ENCODE data around the gene ZFYVE28. TPM values are rescaled to one million over a fixed set of nuclear protein-coding genes. Genes with fewer than 3 reads are reported as not detected.

The ZFYVE28 gene
- total RNA-seq, 1 donor from 2014 or later: 5.1 TPM

GRCh38 chr4:2361366-2362265 lies 56.8 kb downstream of the ZFYVE28 start:
- Mint-ChIP-seq H3K9me3 (no peaks in the 10 kb centered on the region), H3K4me3 (no peak overlapping the region), H3K4me1 (ENCODE audit: low read depth) (no peaks in the 10 kb centered on the region), H3K27ac (no peak overlapping the region), H3K36me3 (ENCODE audit: low read depth) (no peaks in the 10 kb centered on the region), H3K27me3 (ENCODE audit: insufficient read depth) (no peaks in the 10 kb centered on the region)
- intact Hi-C loops (cut with micrococcal nuclease): no loop called here
- no peak for DNase-seq (ENCODE audit: low spot score)

GRCh38 chr4:2360396-2360730 lies 58.1 kb downstream of the ZFYVE28 start:
- Mint-ChIP-seq H3K27me3 (ENCODE audit: insufficient read depth) (no peaks in the 10 kb centered on the region), H3K4me1 (ENCODE audit: low read depth) (no peaks in the 10 kb centered on the region), H3K36me3 (ENCODE audit: low read depth) (no peaks in the 10 kb centered on the region), H3K27ac (no peak overlapping the region), H3K4me3 (no peak overlapping the region), H3K9me3 (no peaks in the 10 kb centered on the region)
- intact Hi-C loops (cut with micrococcal nuclease): no loop called here
- no peak for DNase-seq (ENCODE audit: low spot score)

- H3K9me3 Mint-ChIP-seq: no peaks in the 10 kb centered on the region
- H3K36me3 Mint-ChIP-seq (ENCODE audit: low read depth): no peaks in the 10 kb centered on the region
- H3K4me3 Mint-ChIP-seq: no peak overlapping the region
- H3K27me3 Mint-ChIP-seq (ENCODE audit: insufficient read depth): no peaks in the 10 kb centered on the region
- no peaks in the 10 kb centered on the region for H3K4me1 Mint-ChIP-seq (ENCODE audit: low read depth)
- H3K27ac Mint-ChIP-seq: no peak overlapping the region
- no peak for DNase-seq (ENCODE audit: low spot score)
- intact Hi-C loops (cut with micrococcal nuclease): no loop called here
Measured at GRCh38 chr4:2359591-2360395, 58.7 kb downstream of the ZFYVE28 start.

- no peak for DNase-seq (ENCODE audit: low spot score)
- Mint-ChIP-seq H3K27me3 (ENCODE audit: insufficient read depth) (no peaks in the 10 kb centered on the region), H3K4me3 (no peak overlapping the region), H3K27ac (no peak overlapping the region), H3K4me1 (ENCODE audit: low read depth) (no peaks in the 10 kb centered on the region), H3K9me3 (no peaks in the 10 kb centered on the region), H3K36me3 (ENCODE audit: low read depth) (no peaks in the 10 kb centered on the region)
- intact Hi-C loops (cut with micrococcal nuclease): no loop called here
Measured at GRCh38 chr4:2357821-2358745, 60.4 kb downstream of the ZFYVE28 start.

- H3K27ac Mint-ChIP-seq: no peak overlapping the region
- DNase-seq (ENCODE audit: low spot score): no peak
- no peaks in the 10 kb centered on the region for H3K9me3 Mint-ChIP-seq
- no peaks in the 10 kb centered on the region for H3K27me3 Mint-ChIP-seq (ENCODE audit: insufficient read depth)
- H3K36me3 Mint-ChIP-seq (ENCODE audit: low read depth): no peaks in the 10 kb centered on the region
- intact Hi-C loops (cut with micrococcal nuclease): no loop called here
- no peak overlapping the region for H3K4me3 Mint-ChIP-seq
- no peaks in the 10 kb centered on the region for H3K4me1 Mint-ChIP-seq (ENCODE audit: low read depth)
Measured at GRCh38 chr4:2356123-2357069, 62.0 kb downstream of the ZFYVE28 start.

GRCh38 chr4:2354760-2355159 lies 63.7 kb downstream of the ZFYVE28 start:
- intact Hi-C loops (cut with micrococcal nuclease): loop anchor here (1.0 kb wide), 1 partner anchor 134 kb away; no protein-coding TSS in a partner anchor
- Mint-ChIP-seq H3K27me3 (ENCODE audit: insufficient read depth) (no peaks in the 10 kb centered on the region), H3K9me3 (no peaks in the 10 kb centered on the region), H3K4me1 (ENCODE audit: low read depth) (no peaks in the 10 kb centered on the region), H3K4me3 (no peak overlapping the region), H3K36me3 (ENCODE audit: low read depth) (no peaks in the 10 kb centered on the region), H3K27ac (no peak overlapping the region)
- DNase-seq (ENCODE audit: low spot score): no peak

GRCh38 chr4:2354118-2354517 lies 64.3 kb downstream of the ZFYVE28 start:
- H3K9me3 Mint-ChIP-seq: no peaks in the 10 kb centered on the region
- no peaks in the 10 kb centered on the region for H3K36me3 Mint-ChIP-seq (ENCODE audit: low read depth)
- no peak for DNase-seq (ENCODE audit: low spot score)
- intact Hi-C loops (cut with micrococcal nuclease): loop anchor here (1.0 kb wide), 1 partner anchor 134 kb away; no protein-coding TSS in a partner anchor
- H3K27me3 Mint-ChIP-seq (ENCODE audit: insufficient read depth): no peaks in the 10 kb centered on the region
- H3K27ac Mint-ChIP-seq: no peak overlapping the region
- no peaks in the 10 kb centered on the region for H3K4me1 Mint-ChIP-seq (ENCODE audit: low read depth)
- no peak overlapping the region for H3K4me3 Mint-ChIP-seq

- intact Hi-C loops (cut with micrococcal nuclease): loop anchor here (1.0 kb wide), 1 partner anchor 133 kb away; no protein-coding TSS in a partner anchor
Measured at GRCh38 chr4:2353222-2354107, 65.0 kb downstream of the ZFYVE28 start.

GRCh38 chr4:2352729-2353221 lies 65.7 kb downstream of the ZFYVE28 start:
- intact Hi-C loops (cut with micrococcal nuclease): no loop called here
- no peaks in the 10 kb centered on the region for H3K4me1 Mint-ChIP-seq (ENCODE audit: low read depth)
- no peak for DNase-seq (ENCODE audit: low spot score)
- H3K9me3 Mint-ChIP-seq: no peaks in the 10 kb centered on the region
- H3K27ac Mint-ChIP-seq: no peak overlapping the region
- H3K27me3 Mint-ChIP-seq (ENCODE audit: insufficient read depth): no peaks in the 10 kb centered on the region
- H3K36me3 Mint-ChIP-seq (ENCODE audit: low read depth): no peaks in the 10 kb centered on the region
- H3K4me3 Mint-ChIP-seq: no peak overlapping the region

More at GRCh38 chr4:2353222-2354107, 65.0 kb downstream of the ZFYVE28 start:
- no peak overlapping the region for H3K27ac Mint-ChIP-seq
- no peaks in the 10 kb centered on the region for H3K36me3 Mint-ChIP-seq (ENCODE audit: low read depth)
- no peak overlapping the region for H3K4me3 Mint-ChIP-seq
- no peak for DNase-seq (ENCODE audit: low spot score)
- no peaks in the 10 kb centered on the region for H3K27me3 Mint-ChIP-seq (ENCODE audit: insufficient read depth)
- H3K9me3 Mint-ChIP-seq: no peaks in the 10 kb centered on the region
- no peaks in the 10 kb centered on the region for H3K4me1 Mint-ChIP-seq (ENCODE audit: low read depth)

GRCh38 chr4:2352171-2352570 lies 66.3 kb downstream of the ZFYVE28 start:
- Mint-ChIP-seq H3K4me3 (no peak overlapping the region), H3K27ac (no peak overlapping the region), H3K27me3 (ENCODE audit: insufficient read depth) (peaks cover 2% of the 10 kb centered on the region), H3K9me3 (no peaks in the 10 kb centered on the region), H3K4me1 (ENCODE audit: low read depth) (no peaks in the 10 kb centered on the region), H3K36me3 (ENCODE audit: low read depth) (no peaks in the 10 kb centered on the region)
- intact Hi-C loops (cut with micrococcal nuclease): no loop called here
- no peak for DNase-seq (ENCODE audit: low spot score)

GRCh38 chr4:2350982-2351381 lies 67.5 kb downstream of the ZFYVE28 start:
- DNase-seq (ENCODE audit: low spot score): no peak
- Mint-ChIP-seq H3K36me3 (ENCODE audit: low read depth) (no peaks in the 10 kb centered on the region), H3K4me1 (ENCODE audit: low read depth) (no peaks in the 10 kb centered on the region), H3K9me3 (no peaks in the 10 kb centered on the region), H3K4me3 (no peak overlapping the region), H3K27me3 (ENCODE audit: insufficient read depth) (peaks cover 4% of the 10 kb centered on the region), H3K27ac (no peak overlapping the region)
- intact Hi-C loops (cut with micrococcal nuclease): no loop called here

Measured in activated T-helper 1 cell treated with anti-CD3 and anti-CD28 coated beads, Interleukin-12 subunit alpha, Interleukin-12 subunit beta, Interleukin-2, Interleukin-4 antibody, amounts not matched to agents 30 ng/mL and 10 ng/mL and 1 ng/mL, durations not matched to agents 14 hours and 24 hours and 36 hours (primary cell).